ENCODE measurements around the gene LHPP.

Gene LHPP

DNA sequence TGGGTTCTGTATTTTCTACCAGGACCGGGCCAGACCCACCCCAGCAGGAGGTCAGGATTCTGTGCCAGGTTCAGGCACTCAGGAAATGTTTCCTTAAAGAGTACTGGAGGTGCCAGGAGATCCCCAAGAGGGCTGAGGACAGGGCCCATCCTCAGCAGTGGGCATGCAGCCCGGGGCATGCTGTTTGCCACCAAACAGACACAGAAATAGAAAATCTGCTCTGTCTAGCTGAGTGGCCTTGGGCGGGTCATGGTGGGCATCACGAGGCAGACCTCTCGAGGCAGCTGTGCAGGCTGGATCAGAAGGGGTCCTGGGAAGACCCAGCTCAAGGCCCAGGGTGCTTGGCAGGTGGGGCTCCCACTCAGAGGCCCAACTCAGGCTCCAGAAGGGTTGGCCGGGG, 177.6 kb downstream of the LHPP start:
- FAIRE-seq: no peak
- no peak for TF ChIP-seq CTCF (IDR thresholded peaks at IDR 0.05; ENCODE audit: insufficient read depth, missing control alignments)
- DNase-seq (ENCODE audit: insufficient read length, low spot score): no peak

DNA sequence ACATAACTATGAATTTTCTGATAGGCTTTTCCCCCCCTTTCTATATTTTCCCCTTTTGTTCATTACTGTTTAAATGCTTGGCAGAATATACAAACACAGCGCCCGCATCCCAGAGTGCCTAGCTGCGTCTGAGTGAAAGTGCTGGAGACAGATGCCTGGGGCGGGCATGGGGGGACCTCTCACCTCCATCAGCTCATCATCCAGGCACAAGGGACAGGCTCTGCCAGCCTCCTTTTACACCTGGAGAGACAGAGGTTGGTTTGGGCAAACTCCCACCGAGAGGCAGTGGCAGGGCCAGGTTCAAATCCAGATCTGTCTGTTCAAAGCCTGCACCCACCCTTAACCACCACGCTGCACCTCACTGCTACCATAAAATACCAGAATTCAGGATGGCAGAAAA, 178.0 kb downstream of the LHPP start:
- TF ChIP-seq CTCF (IDR thresholded peaks at IDR 0.05; ENCODE audit: insufficient read depth, missing control alignments): no peak
- no peak for DNase-seq (ENCODE audit: insufficient read length, low spot score)
- FAIRE-seq: no peak

- no peak for FAIRE-seq
- no peak for TF ChIP-seq CTCF (IDR thresholded peaks at IDR 0.05; ENCODE audit: insufficient read depth, missing control alignments)
- no peak for DNase-seq (ENCODE audit: insufficient read length, low spot score)
These were observed 178.4 kb downstream of the LHPP start for GRCh38 chr10:124640056-124640455.

GRCh38 chr10:124640538-124641231, 179.1 kb downstream of the LHPP start:
- no peak for FAIRE-seq
- TF ChIP-seq CTCF (IDR thresholded peaks at IDR 0.05; ENCODE audit: insufficient read depth, missing control alignments): no peak
- no peak for DNase-seq (ENCODE audit: insufficient read length, low spot score)

GRCh38 chr10:124641282-124642087, 179.9 kb downstream of the LHPP start:
- no peak for TF ChIP-seq CTCF (IDR thresholded peaks at IDR 0.05; ENCODE audit: insufficient read depth, missing control alignments)
- FAIRE-seq: no peak
- no peak for DNase-seq (ENCODE audit: insufficient read length, low spot score)

DNA sequence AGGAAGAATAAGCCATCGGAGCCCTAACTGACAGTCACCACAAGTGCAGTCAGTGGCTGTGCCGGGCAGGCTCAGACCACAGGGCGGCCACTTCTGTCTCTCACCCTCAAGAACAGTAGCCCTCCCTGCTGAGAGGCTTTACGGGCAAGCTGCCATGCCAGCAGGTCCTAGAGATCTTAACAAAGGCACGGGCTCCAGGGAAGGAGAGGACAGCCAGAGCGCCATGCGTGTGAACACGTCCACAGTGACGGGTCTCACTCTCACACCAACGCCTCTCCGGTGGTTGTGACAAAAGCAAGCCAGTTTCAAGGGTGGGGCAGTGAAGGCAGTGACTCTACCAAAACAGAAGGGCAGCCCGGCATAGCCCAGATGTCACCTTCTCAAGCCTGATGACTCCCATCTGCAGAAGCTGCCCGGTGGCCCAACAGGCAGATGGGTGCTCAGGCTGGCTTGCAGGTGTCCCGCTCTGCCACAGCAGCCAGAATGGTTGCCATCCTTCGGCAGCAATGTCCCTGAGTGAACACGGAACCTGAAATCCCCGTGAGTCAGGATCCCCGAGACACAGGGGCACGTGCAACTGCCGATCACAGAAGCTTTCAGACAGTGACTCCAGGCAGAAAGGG, 180.6 kb downstream of the LHPP start:
- DNase-seq (ENCODE audit: insufficient read length, low spot score) (no peak), FAIRE-seq (no peak)
- no peak for TF ChIP-seq CTCF (IDR thresholded peaks at IDR 0.05; ENCODE audit: insufficient read depth, missing control alignments)

Measured in D721Med (cell line).